ENCODE data around the gene OSBPL9.

Gene OSBPL9

GRCh38 chr1:51616903-51617708, at the start of gene OSBPL9:
Gene OSBPL9 (plus strand): TSS chr1:51617092. CDS start chr1:51617111, 19 bp downstream.
- DNase-seq: peak; percentile 85 to 96 (median 91)
- intact Hi-C loops (cut with DNase I): loop anchor here (5.0 to 10.0 kb wide), 2 partner anchors 35 to 92 kb away; no protein-coding TSS in a partner anchor

- intact Hi-C loops (cut with DNase I): no loop called here
- no peak for DNase-seq
Measured at GRCh38 chr1:51567653-51568052, 49.2 kb upstream of the OSBPL9 start.

- no peak for DNase-seq
- intact Hi-C loops (cut with DNase I): no loop called here
Measured at GRCh38 chr1:51568231-51568935, 48.5 kb upstream of the OSBPL9 start.

- peak in 15 of 42 donors; percentile 11 to 62 (median 22) for DNase-seq
- intact Hi-C loops (cut with DNase I): no loop called here
Measured at GRCh38 chr1:51569284-51570062, 47.4 kb upstream of the OSBPL9 start.

GRCh38 chr1:51570063-51570710, 46.7 kb upstream of the OSBPL9 start:
- intact Hi-C loops (cut with DNase I): no loop called here
- no peak for DNase-seq

GRCh38 chr1:51572365-51572764, 44.5 kb upstream of the OSBPL9 start:
- no peak for DNase-seq
- intact Hi-C loops (cut with DNase I): no loop called here

- intact Hi-C loops (cut with DNase I): no loop called here
- DNase-seq: peak in 25 of 42 donors; percentile 10 to 78 (median 40)
Measured at GRCh38 chr1:51574796-51575195, 42.1 kb upstream of the OSBPL9 start.

GRCh38 chr1:51575406-51576084, 41.3 kb upstream of the OSBPL9 start:
- DNase-seq: no peak
- intact Hi-C loops (cut with DNase I): no loop called here

GRCh38 chr1:51576085-51576444, 40.8 kb upstream of the OSBPL9 start:
- intact Hi-C loops (cut with DNase I): no loop called here
- DNase-seq: no peak

GRCh38 chr1:51576923-51577322, 40.0 kb upstream of the OSBPL9 start:
- DNase-seq: no peak
- intact Hi-C loops (cut with DNase I): no loop called here

- no peak for DNase-seq
- intact Hi-C loops (cut with DNase I): no loop called here
Measured at GRCh38 chr1:51578383-51579109, 38.3 kb upstream of the OSBPL9 start.

- intact Hi-C loops (cut with DNase I): loop anchor here (5.0 kb wide), 1 partner anchor 36 kb away; the partner anchor contains the start of gene OSBPL9
Measured at GRCh38 chr1:51581238-51581637, 35.7 kb upstream of the OSBPL9 start.

GRCh38 chr1:51583532-51583931, 33.4 kb upstream of the OSBPL9 start:
- DNase-seq: peak; percentile 74 to 96 (median 90)
- intact Hi-C loops (cut with DNase I): loop anchor here (5.0 kb wide), 1 partner anchor 34 kb away; the partner anchor contains the start of gene OSBPL9

More at GRCh38 chr1:51581238-51581637, 35.7 kb upstream of the OSBPL9 start:
- DNase-seq: no peak

- DNase-seq: peak in 4 of 42 donors; percentile 5 to 48 (median 12)
- intact Hi-C loops (cut with DNase I): loop anchor here (5.0 kb wide), 1 partner anchor 33 kb away; the partner anchor contains the start of gene OSBPL9
Measured at GRCh38 chr1:51584021-51584420, 32.9 kb upstream of the OSBPL9 start.

- intact Hi-C loops (cut with DNase I): no loop called here
- no peak for DNase-seq
Measured at GRCh38 chr1:51592711-51593110, 24.2 kb upstream of the OSBPL9 start.

GRCh38 chr1:51594716-51595115, 22.2 kb upstream of the OSBPL9 start:
- DNase-seq: no peak
- intact Hi-C loops (cut with DNase I): no loop called here

- no peak for DNase-seq
- intact Hi-C loops (cut with DNase I): no loop called here
Measured at GRCh38 chr1:51600529-51600928, 16.4 kb upstream of the OSBPL9 start.

GRCh38 chr1:51600965-51601364, 15.9 kb upstream of the OSBPL9 start:
- no peak for DNase-seq
- intact Hi-C loops (cut with DNase I): no loop called here
